PC-9 (cell line): ENCODE data around the gene SPEM2. TPM values are rescaled to one million over a fixed set of nuclear protein-coding genes. Genes with fewer than 3 reads are reported as not detected.

Source experiments
- BruUV-seq: library from RNA; stranded (reverse); fragments of 400-500 nt; replicated peaks from 2 replicates; lab custom pipeline; 2021; lab: Mats Ljungman, UMichigan
- CTCF ChIA-PET: fragments of 300-600 bp; sonication (Branson Sonifier 250); formaldehyde crosslinking; loops from one replicate; lab custom pipeline; 2022; ENCODE audit warnings: antibody characterized with exemption; lab: Charles Lee
- POLR2A ChIA-PET: fragments of 300-600 bp; sonication (Branson Sonifier 250); formaldehyde crosslinking; loops from one replicate; lab custom pipeline; 2022; ENCODE audit warnings: antibody characterized with exemption; ENCODE audit not compliant: unreplicated experiment; lab: Charles Lee
- DNase-seq, 2 experiments: peaks; one replicate each; pipeline versions ENCODE4 v3.0.0 to v3.0.0-alpha.2; 2015 to 2022; ENCODE audit warnings: mixed read lengths in 1 of 2
- H2AFZ ChIP-seq: fragments of 200-600 bp; sonication (generic); 2 replicates; pipeline ENCODE4 v1.8.1; 2017; ENCODE audit warnings: antibody characterized with exemption
- H3F3A ChIP-seq: fragments of 200-600 bp; sonication (generic); 2 replicates; pipeline ENCODE4 v1.8.1; 2017; ENCODE audit warnings: antibody characterized with exemption, mild to moderate bottlenecking, low read depth; ENCODE audit not compliant: insufficient read depth
- H3K27ac ChIP-seq: fragments of 200-600 bp; sonication (generic); 2 replicates; pipeline ENCODE4 v1.6.1; 2016; ENCODE audit warnings: mixed run types
- H3K27me3 ChIP-seq: fragments of 200-600 bp; sonication (generic); 2 replicates; pipeline ENCODE4 v1.6.1; 2016; ENCODE audit warnings: low read depth, mixed run types; ENCODE audit not compliant: insufficient read depth
- H3K36me3 ChIP-seq: fragments of 200-600 bp; sonication (generic); 2 replicates; pipeline ENCODE4 v1.6.1; 2016; ENCODE audit warnings: low read depth, mixed run types
- H3K4me1 ChIP-seq: fragments of 200-600 bp; sonication (generic); replicated peaks from 2 replicates; pipeline ENCODE4 v1.6.1; 2016; ENCODE audit warnings: mixed run types; ENCODE audit not compliant: insufficient read depth
- H3K4me2 ChIP-seq: fragments of 200-600 bp; sonication (generic); 2 replicates; pipeline ENCODE4 v1.6.1; 2017; ENCODE audit warnings: mixed run types
- H3K4me3 ChIP-seq: fragments of 200-600 bp; sonication (generic); 2 replicates; pipeline ENCODE4 v1.6.1; 2016; ENCODE audit warnings: mixed run types
- H3K79me2 ChIP-seq: fragments of 200-600 bp; sonication (generic); 2 replicates; pipeline ENCODE4 v1.6.1; 2017; ENCODE audit warnings: low read depth, mixed run types
- H3K9me2 ChIP-seq: fragments of 200-600 bp; sonication (generic); 2 replicates; pipeline ENCODE4 v1.8.1; 2017; ENCODE audit warnings: mild to moderate bottlenecking; ENCODE audit not compliant: insufficient read depth
- H3K9me3 ChIP-seq: fragments of 200-600 bp; sonication (generic); 2 replicates; pipeline ENCODE4 v1.8.1; 2016; ENCODE audit warnings: low read depth; ENCODE audit not compliant: insufficient read depth
- H4K20me1 ChIP-seq: fragments of 200-600 bp; sonication (generic); 2 replicates; pipeline ENCODE4 v1.8.1; 2017; ENCODE audit not compliant: insufficient read depth
- EZH2 ChIP-seq: fragments of 200-600 bp; sonication (generic); IDR thresholded peaks from 2 replicates; pipeline ENCODE4 v1.8.0; 2017; ENCODE audit warnings: antibody characterized with exemption, low read depth
- intact Hi-C: fragments of 100-400 bp; cut with micrococcal nuclease; formaldehyde crosslinking; loops from one replicate; pipeline ENCODE4 v1.10.0; 2022; ENCODE audit not compliant: unreplicated experiment
- total RNA-seq: library from RNA; stranded (reverse); gene quantifications from 2 replicates; pipeline ENCODE4 v1.2.3, GENCODE V29; 2021
- TF ChIP-seq, protein P1 (sequence below): fragments of 200-600 bp; sonication (generic); conservative IDR thresholded peaks from 2 replicates; pipeline ENCODE4 v1.6.1; 2017; ENCODE audit warnings: mixed run types, antibody characterized with exemption, mild to moderate bottlenecking, moderate library complexity

SPEM2 gene
- total RNA-seq, 1 experiment from 2014 or later, result 0.50 TPM

DNA sequence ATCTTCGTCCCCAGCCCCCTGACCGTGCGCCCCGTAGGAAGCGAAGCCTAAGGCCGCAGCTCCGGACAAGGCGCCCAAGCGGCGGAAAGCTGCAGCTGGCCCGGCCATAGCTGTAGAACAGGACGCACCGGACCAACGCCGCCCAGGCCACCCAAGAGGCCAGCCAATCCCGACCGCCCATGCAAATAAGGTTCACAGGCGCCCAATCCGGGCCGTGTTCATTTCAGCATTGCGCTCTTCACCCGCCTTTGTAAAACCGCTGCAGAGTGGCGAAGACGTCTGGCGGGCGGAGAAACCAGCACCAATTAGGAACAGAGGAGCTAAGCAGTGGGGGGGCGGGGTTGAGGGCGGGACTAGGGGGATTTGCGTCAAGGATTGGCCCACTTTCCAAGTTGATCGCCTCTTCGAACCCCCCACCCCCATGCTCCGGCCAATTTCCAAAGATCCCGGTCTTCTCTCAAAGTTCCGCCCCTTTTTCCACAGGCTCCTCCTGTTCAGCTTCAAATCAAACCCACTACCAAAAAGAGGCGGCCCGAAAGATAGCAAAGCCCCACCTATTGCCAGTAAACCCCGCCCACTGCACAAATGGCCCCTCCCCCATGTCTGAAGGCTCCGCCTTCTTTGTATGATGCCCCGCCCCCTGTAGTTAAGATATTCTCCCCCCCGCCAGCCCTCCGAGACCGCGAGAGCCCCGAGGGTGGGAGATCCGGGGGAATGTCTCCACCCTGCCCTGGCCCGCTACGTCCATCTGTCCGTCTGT, 21.3 kb upstream of the SPEM2 start, which contains the start of gene TMEM256:
TSS of gene TMEM256 (minus strand) at position 121 of the 760 bp plus-strand sequence. CDS start at position 108, 13 bp downstream.
- intact Hi-C loops, result loop anchor here (1.0 to 5.0 kb wide), 9 partner anchors 10 to 433 kb away; partner anchors contain the start of genes CLDN7, KCTD11, PLSCR3 and POLR2A
- H3F3A ChIP-seq, result peaks cover 12% of the 10 kb centered on the region; the same call in 1 of the 2 replicates
- TF ChIP-seq, protein P1, sequence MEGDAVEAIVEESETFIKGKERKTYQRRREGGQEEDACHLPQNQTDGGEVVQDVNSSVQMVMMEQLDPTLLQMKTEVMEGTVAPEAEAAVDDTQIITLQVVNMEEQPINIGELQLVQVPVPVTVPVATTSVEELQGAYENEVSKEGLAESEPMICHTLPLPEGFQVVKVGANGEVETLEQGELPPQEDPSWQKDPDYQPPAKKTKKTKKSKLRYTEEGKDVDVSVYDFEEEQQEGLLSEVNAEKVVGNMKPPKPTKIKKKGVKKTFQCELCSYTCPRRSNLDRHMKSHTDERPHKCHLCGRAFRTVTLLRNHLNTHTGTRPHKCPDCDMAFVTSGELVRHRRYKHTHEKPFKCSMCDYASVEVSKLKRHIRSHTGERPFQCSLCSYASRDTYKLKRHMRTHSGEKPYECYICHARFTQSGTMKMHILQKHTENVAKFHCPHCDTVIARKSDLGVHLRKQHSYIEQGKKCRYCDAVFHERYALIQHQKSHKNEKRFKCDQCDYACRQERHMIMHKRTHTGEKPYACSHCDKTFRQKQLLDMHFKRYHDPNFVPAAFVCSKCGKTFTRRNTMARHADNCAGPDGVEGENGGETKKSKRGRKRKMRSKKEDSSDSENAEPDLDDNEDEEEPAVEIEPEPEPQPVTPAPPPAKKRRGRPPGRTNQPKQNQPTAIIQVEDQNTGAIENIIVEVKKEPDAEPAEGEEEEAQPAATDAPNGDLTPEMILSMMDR, result no peak
- no peak for TF ChIP-seq EZH2
- peak within 1 kb of the TSS; percentile 88 for H3K4me2 ChIP-seq
- no peaks in the 10 kb centered on the region for H3K27me3 ChIP-seq
- peak within 1 kb of the TSS; percentile 81 for H2AFZ ChIP-seq
- no peaks in the 10 kb centered on the region for H4K20me1 ChIP-seq
- no TSS peak for BruUV-seq
- H3K4me3 ChIP-seq, result peak within 1 kb of the TSS; percentile 76
- DNase-seq, result peak; percentile 96 to 99
- no peaks in the 10 kb centered on the region for H3K9me3 ChIP-seq
- H3K4me1 ChIP-seq, result peaks cover 15% of the 10 kb centered on the region
- H3K79me2 ChIP-seq, result 0 out of 2 replicates have a peak, but pooled peaks cover 5% of the 10 kb centered on the region
- ChIA-PET CTCF (interaction anchor here (0.5 to 1.3 kb wide), 9 partner anchors 32 to 357 kb away, joined by 3 to 19 read pairs (median 6); partner anchors contain the start of gene TMEM102), POLR2A (interaction anchor here (0.5 to 2.1 kb wide), 24 partner anchors 10 to 1240 kb away, joined by 3 to 34 read pairs (median 6); partner anchors contain the start of genes CLDN7, CTDNEP1, PLSCR3 and TMEM102)
- no peaks in the 10 kb centered on the region for H3K36me3 ChIP-seq
- no peaks in the 10 kb centered on the region for H3K9me2 ChIP-seq
- peak within 1 kb of the TSS; percentile 51; the same call in 1 of the 2 replicates for H3K27ac ChIP-seq

DNA sequence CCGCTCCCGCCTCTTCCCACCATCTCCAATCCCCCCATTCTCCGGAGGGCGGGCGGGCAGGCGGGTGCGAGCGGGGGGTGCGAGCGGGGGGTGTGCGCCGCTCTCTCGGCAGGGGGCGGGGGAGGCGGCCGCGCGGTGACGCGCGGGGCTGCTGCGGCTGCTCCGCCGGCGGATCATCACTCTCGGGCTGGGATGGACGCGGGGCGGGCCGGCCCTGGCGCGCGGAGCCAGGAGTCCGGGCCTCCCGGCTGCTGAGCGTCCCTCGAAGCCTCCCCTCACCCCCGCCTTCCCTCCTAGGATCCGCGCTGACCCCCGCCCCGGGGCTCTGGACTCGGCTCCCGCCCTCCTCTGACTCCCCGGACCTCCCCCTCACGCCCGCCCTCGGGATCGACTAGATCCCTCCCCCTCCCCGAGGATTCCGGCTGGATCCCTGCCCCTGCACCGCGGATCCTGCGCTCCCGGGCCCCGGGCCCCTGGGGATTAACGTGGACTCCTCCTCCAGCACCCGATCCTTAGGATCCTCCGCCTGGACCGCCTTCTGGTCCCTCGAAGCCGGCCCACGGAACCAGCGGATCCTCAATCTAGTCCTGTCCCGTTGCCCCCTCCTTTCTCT, 20.6 kb upstream of the SPEM2 start:
- H3K27ac ChIP-seq, result no peak overlapping the region
- TSS peak; percentile 53 for BruUV-seq

More for the DNA sequence above, 20.6 kb upstream of the SPEM2 start:
- peak overlapping the region; percentile 62 for H3K4me3 ChIP-seq
- intact Hi-C loops, result loop anchor here (1.0 to 5.0 kb wide), 9 partner anchors 11 to 432 kb away; partner anchors contain the start of genes CLDN7, KCTD11, PLSCR3 and POLR2A
- H3K9me2 ChIP-seq, result no peaks in the 10 kb centered on the region
- H3K79me2 ChIP-seq, result 0 out of 2 replicates have a peak, but pooled peaks cover 5% of the 10 kb centered on the region
- peak overlapping the region; percentile 81 for H2AFZ ChIP-seq
- ChIA-PET POLR2A (interaction anchor here (0.6 to 2.1 kb wide), 10 partner anchors 11 to 302 kb away, joined by 3 to 34 read pairs (median 4); partner anchors contain the start of genes PLSCR3 and TMEM102), CTCF (interaction anchor here (0.6 to 1.3 kb wide), 6 partner anchors 31 to 357 kb away, joined by 3 to 19 read pairs (median 6); partner anchors contain the start of gene TMEM102)
- no peaks in the 10 kb centered on the region for H3K27me3 ChIP-seq
- peaks cover 11% of the 10 kb centered on the region for H3K4me1 ChIP-seq
- TF ChIP-seq, protein P1, result no peak
- no peak for TF ChIP-seq EZH2
- DNase-seq, result peak in 1 of 2 experiments; percentile 51
- H3K4me2 ChIP-seq, result peak overlapping the region; percentile 79
- H4K20me1 ChIP-seq, result no peaks in the 10 kb centered on the region
- H3K9me3 ChIP-seq, result no peaks in the 10 kb centered on the region
- no peaks in the 10 kb centered on the region for H3K36me3 ChIP-seq
- peaks cover 6% of the 10 kb centered on the region; the same call in 1 of the 2 replicates for H3F3A ChIP-seq
